H1 (cell line): ENCODE measurements around the gene ZACN. TPM values are rescaled to one million over a fixed set of nuclear protein-coding genes. Genes with fewer than 3 reads are reported as not detected.
A peak's percentile ranks its signal among the peaks of the same experiment; 100 is the strongest.

ENCODE experiments used
- CTCF ChIA-PET: fragments of 300-600 bp; sonication (Branson Sonifier 250); formaldehyde crosslinking; loops from one replicate; lab custom pipeline; 2021; ENCODE audit not compliant: partially characterized antibody; lab: Charles Lee
- POLR2A ChIA-PET: fragments of 300-600 bp; sonication (Branson Sonifier 250); formaldehyde crosslinking; loops from one replicate; lab custom pipeline; 2021; ENCODE audit warnings: inconsistent platforms; ENCODE audit not compliant: partially characterized antibody; lab: Charles Lee
- DNase-seq, 2 experiments: peaks; one replicate each; pipeline versions ENCODE4 v3.0.0 to v3.0.0-alpha.2; 2010 to 2022; ENCODE audit warnings: low spot score in 2 of 2, low read depth in 1 of 2, mixed read lengths in 1 of 2
- FAIRE-seq: peaks from 2 replicates; lab custom pipeline; 2011; peaks lifted over from hg19 to GRCh38; lab: Jason Lieb, UNC
- H2AFZ ChIP-seq: 2 replicates; pipeline ENCODE4 v1.8.1; 2012; ENCODE audit warnings: low read length, inconsistent platforms
- H2AK5ac ChIP-seq: 2 replicates; pipeline ENCODE4 v1.6.1; 2013; ENCODE audit warnings: low read depth, low read length
- H2BK120ac ChIP-seq: replicated peaks from 2 replicates; pipeline ENCODE3; 2013; ENCODE audit warnings: low read depth, low read length, inconsistent platforms
- H2BK12ac ChIP-seq: 2 replicates; pipeline ENCODE4 v1.6.1; 2013; ENCODE audit warnings: low read depth, low read length
- H2BK15ac ChIP-seq: 2 replicates; pipeline ENCODE4 v1.6.1; 2013; ENCODE audit warnings: low read length
- H2BK20ac ChIP-seq: 2 replicates; pipeline ENCODE4 v1.6.1; 2013; ENCODE audit warnings: low read length
- H2BK5ac ChIP-seq: 2 replicates; pipeline ENCODE4 v1.6.1; 2013; ENCODE audit warnings: low read depth, low read length
- H3K14ac ChIP-seq: 2 replicates; pipeline ENCODE4 v1.6.1; 2013; ENCODE audit warnings: inconsistent platforms; ENCODE audit not compliant: insufficient read length
- H3K18ac ChIP-seq: 2 replicates; pipeline ENCODE4 v1.6.1; 2013; ENCODE audit warnings: low read length; ENCODE audit errors: extremely low read depth
- H3K23ac ChIP-seq: 2 replicates; pipeline ENCODE4 v1.6.1; 2013; ENCODE audit warnings: inconsistent platforms; ENCODE audit not compliant: insufficient read length
- H3K23me2 ChIP-seq: 2 replicates; pipeline ENCODE4 v1.6.1; 2013; ENCODE audit warnings: low read depth, low read length
- H3K27ac ChIP-seq: 2 replicates; pipeline ENCODE4 v1.6.1; 2011; ENCODE audit warnings: low read depth, low read length, inconsistent platforms
- H3K27me3 ChIP-seq, 4 experiments: replicated peaks in 1 of 4; 1 replicate in 1 of 4; 2 replicates in 3 of 4; pipeline versions ENCODE4 v1.6.1 to v1.8.1; 2011 to 2013; ENCODE audit warnings: low read length in 3 of 4, mild to moderate bottlenecking in 3 of 4, inconsistent platforms in 2 of 4, mixed read lengths in 2 of 4, moderate library complexity in 1 of 4; ENCODE audit not compliant: control insufficient read depth in 3 of 4, insufficient read depth in 3 of 4; ENCODE audit errors: extremely low read depth in 1 of 4
- H3K36me3 ChIP-seq, 4 experiments: 2 replicates each; pipeline versions ENCODE4 v1.6.1 to v1.8.1; 2011 to 2013; ENCODE audit warnings: mild to moderate bottlenecking in 4 of 4, low read length in 3 of 4, moderate library complexity in 2 of 4, control low read depth in 1 of 4, inconsistent platforms in 1 of 4; ENCODE audit not compliant: insufficient read depth in 4 of 4, control insufficient read depth in 2 of 4
- H3K4ac ChIP-seq: replicated peaks from 2 replicates; pipeline ENCODE3; 2013; ENCODE audit warnings: low read length, low read depth, mixed read lengths, inconsistent platforms; ENCODE audit not compliant: insufficient read length
- H3K4me1 ChIP-seq, 4 experiments: replicated peaks in 1 of 4; 1 replicate in 1 of 4; 2 replicates in 3 of 4; pipeline versions ENCODE4 v1.6.1 to v1.8.1; 2011 to 2013; ENCODE audit warnings: low read length in 3 of 4, inconsistent platforms in 2 of 4, mixed read lengths in 1 of 4; ENCODE audit not compliant: insufficient read depth in 4 of 4, control insufficient read depth in 3 of 4
- H3K4me2 ChIP-seq, 2 experiments: 2 replicates each; pipeline versions ENCODE4 v1.6.1 to v1.8.1; 2011 to 2013; ENCODE audit warnings: low read depth in 2 of 2, low read length in 2 of 2, control low read depth in 1 of 2, inconsistent platforms in 1 of 2, mild to moderate bottlenecking in 1 of 2; ENCODE audit not compliant: insufficient read depth in 1 of 2
- H3K4me3 ChIP-seq, 4 experiments: fragments of 200-600, 300-600 bp in 1 of 4; sonication (generic), shearing (Covaris generic), sonication (Bioruptor Twin) in 1 of 4; 2 replicates each; pipeline versions ENCODE4 v1.5.1 to v1.8.1; 2011 to 2016; ENCODE audit warnings: low read length in 4 of 4, low read depth in 3 of 4, control low read depth in 2 of 4, inconsistent platforms in 2 of 4, mild to moderate bottlenecking in 2 of 4, mixed read lengths in 1 of 4, moderate library complexity in 1 of 4; ENCODE audit not compliant: insufficient read depth in 2 of 4; ENCODE audit errors: extremely low read depth in 1 of 4
- H3K56ac ChIP-seq: replicated peaks from 2 replicates; pipeline ENCODE3; 2013; ENCODE audit warnings: low read depth, mild to moderate bottlenecking, mixed read lengths, low read length, inconsistent platforms; ENCODE audit not compliant: insufficient read length
- H3K79me1 ChIP-seq: 2 replicates; pipeline ENCODE4 v1.6.1; 2013; ENCODE audit warnings: low read depth, low read length, control low read depth
- H3K79me2 ChIP-seq, 2 experiments: 2 replicates each; pipeline versions ENCODE4 v1.6.1 to v1.8.1; 2012 to 2013; ENCODE audit warnings: low read length in 2 of 2, mild to moderate bottlenecking in 2 of 2, inconsistent platforms in 1 of 2; ENCODE audit not compliant: insufficient read depth in 2 of 2, control insufficient read depth in 1 of 2
- H3K9ac ChIP-seq, 4 experiments: replicated peaks in 1 of 4; 1 replicate in 1 of 4; 2 replicates in 3 of 4; pipeline versions ENCODE4 v1.6.1 to v1.8.1; 2011 to 2013; ENCODE audit warnings: low read depth in 3 of 4, low read length in 3 of 4, control low read depth in 2 of 4, mild to moderate bottlenecking in 2 of 4, moderate library complexity in 2 of 4, inconsistent platforms in 1 of 4; ENCODE audit errors: extremely low read depth in 1 of 4
- H3K9me3 ChIP-seq, 2 experiments: 2 replicates each; pipeline versions ENCODE4 v1.6.1 to v1.8.1; 2012 to 2013; ENCODE audit warnings: mild to moderate bottlenecking in 2 of 2, moderate library complexity in 2 of 2, control low read depth in 1 of 2, inconsistent platforms in 1 of 2, low read depth in 1 of 2, low read length in 1 of 2, mixed read lengths in 1 of 2; ENCODE audit not compliant: insufficient read depth in 2 of 2
- H4K20me1 ChIP-seq, 2 experiments: replicated peaks in 1 of 2; 2 replicates each; pipeline versions ENCODE3 to v1.8.1; 2011 to 2013; ENCODE audit warnings: inconsistent platforms in 2 of 2, low read length in 2 of 2, mild to moderate bottlenecking in 1 of 2; ENCODE audit not compliant: insufficient read depth in 2 of 2, control insufficient read depth in 1 of 2
- H4K5ac ChIP-seq: 2 replicates; pipeline ENCODE4 v1.6.1; 2013; ENCODE audit warnings: low read length, low read depth, mixed read lengths, inconsistent platforms; ENCODE audit not compliant: insufficient read length
- H4K8ac ChIP-seq: 2 replicates; pipeline ENCODE4 v1.8.0; 2013; ENCODE audit warnings: mild to moderate bottlenecking, moderate library complexity, low read length, inconsistent platforms; ENCODE audit not compliant: insufficient read depth; ENCODE audit errors: extremely low read depth
- H4K91ac ChIP-seq: replicated peaks from 2 replicates; pipeline ENCODE3; 2013; ENCODE audit warnings: low read length, mixed read lengths, inconsistent platforms; ENCODE audit not compliant: insufficient read length
- CBX8 ChIP-seq: fragments of 300-800, 300-1000 bp; sonication (generic); IDR thresholded peaks from 2 replicates; pipeline ENCODE4 v1.7.1; 2016; ENCODE audit warnings: low read depth, low read length, borderline replicate concordance
- CEBPB ChIP-seq: IDR thresholded peaks from 2 replicates; pipeline ENCODE4 v1.6.1; 2012; ENCODE audit warnings: low read depth, low read length
- GABPA ChIP-seq: IDR thresholded peaks from 2 replicates; pipeline ENCODE4 v1.6.1; 2011; ENCODE audit warnings: mild to moderate bottlenecking, low read length, moderate library complexity, borderline replicate concordance; ENCODE audit not compliant: insufficient read depth
- NRF1 ChIP-seq: IDR thresholded peaks from 2 replicates; pipeline ENCODE4 v1.6.1; 2011; ENCODE audit warnings: mild to moderate bottlenecking, low read depth, low read length, improper control_type of control experiment
- SP1 ChIP-seq: IDR thresholded peaks from 2 replicates; pipeline ENCODE4 v1.6.1; 2011; ENCODE audit warnings: low read depth, low read length
- SUZ12 ChIP-seq: fragments of 200-600 bp; sonication (generic); IDR thresholded peaks from 2 replicates; pipeline ENCODE4 v1.6.1; 2012; ENCODE audit warnings: mild to moderate bottlenecking, inconsistent platforms, low read length, moderate library complexity, mixed read lengths
- YY1 ChIP-seq: IDR thresholded peaks from 2 replicates; pipeline ENCODE4 v1.6.1; 2011; ENCODE audit warnings: low read depth, mild to moderate bottlenecking, low read length
- ZNF274 ChIP-seq: IDR thresholded peaks from 2 replicates; pipeline ENCODE4 v1.7.0; 2012; ENCODE audit warnings: low read length, borderline replicate concordance; ENCODE audit errors: extremely low read depth
- WGBS, 2 experiments: shearing (Covaris generic) in 1 of 2; methylation state at CpG; one replicate each; pipeline versions ENCODE4 v1.1.6 to v1.1.7; 2013 to 2015; ENCODE audit warnings: low lambda C conversion rate in 2 of 2, mixed read lengths in 2 of 2, inconsistent platforms in 1 of 2, low coverage in 1 of 2, missing lambda C conversion rate in 1 of 2; ENCODE audit not compliant: insufficient replicate concordance in 2 of 2, insufficient coverage in 1 of 2, insufficient read length in 1 of 2; ENCODE audit errors: extremely low coverage in 1 of 2, missing lambda C conversion rate in 1 of 2; 5-methylcytosine and 5-hydroxymethylcytosine counted together
- polyA plus RNA-seq, 7 experiments: library from polyadenylated mRNA; depleted of rRNA in 3 of 7; stranded (reverse) in 5 of 7; unstranded in 2 of 7; fragments of >200 nt in 5 of 7; fragments of 200-250 nt in 2 of 7; gene quantifications; 1 replicate in 5 of 7; 2 replicates in 1 of 7; 4 replicates in 1 of 7; pipeline versions ENCODE4 v1.2.1 to v1.2.3, GENCODE V29; 2011 to 2013; ENCODE audit warnings: missing spikeins in 2 of 7, mixed read lengths in 2 of 7
- total RNA-seq: library from RNA; stranded (reverse); fragmentation: NEBNext Ultra II Directional; extraction: Animal tissue kit (Norgen Biotek cat#: 25700); gene quantifications from 2 replicates; pipeline ENCODE4 v1.2.1, GENCODE V29; 2021
- TF ChIP-seq, protein P1 (sequence below): IDR thresholded peaks from 2 replicates; pipeline ENCODE4 v1.6.1; 2012; ENCODE audit warnings: inconsistent platforms

Gene ZACN
- total and polyA plus RNA-seq, 2 of the 8 experiments (the other 6 are each of a cell fraction or from before 2014, with no cell fraction given): 0.26 TPM; not detected in 1

DNA sequence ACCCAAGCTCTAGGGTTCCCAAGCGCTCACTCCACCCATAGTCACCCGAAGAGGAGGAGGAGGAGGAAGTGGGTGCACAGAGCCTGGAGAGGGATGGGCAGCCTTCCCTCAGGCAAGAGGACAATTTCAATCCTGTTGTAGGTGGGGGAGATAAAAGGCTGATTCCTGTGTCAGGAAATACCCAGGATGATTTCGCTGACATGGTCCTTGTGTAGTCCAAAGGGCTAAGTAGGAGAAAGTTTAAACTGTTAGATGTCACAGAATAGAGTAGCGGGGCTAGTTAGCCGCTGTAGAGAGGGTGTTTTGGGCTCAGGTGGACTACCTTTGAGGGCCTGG, 25.9 kb downstream of the ZACN start:
- Histone ChIP-seq H3K23ac (no peak overlapping the region), H2BK12ac (0 out of 2 replicates have a peak overlapping the region, but pooled peaks have one; percentile 11), H3K14ac (no peak overlapping the region), H3K79me1 (peaks cover 8% of the 10 kb centered on the region), H3K18ac (no peak overlapping the region), H4K91ac (peak overlapping the region; percentile 15), H3K27me3 (no peaks in the 10 kb centered on the region), H2BK5ac (peak overlapping the region; percentile 22; the same call in 1 of the 2 replicates), H2AK5ac (no peak overlapping the region), H3K23me2 (peaks cover 9% of the 10 kb centered on the region; the same call in 1 of the 2 replicates), H3K56ac (no peak overlapping the region), H3K4ac (no peak overlapping the region), H4K20me1 (no peaks in the 10 kb centered on the region), H3K9ac (no peak overlapping the region), H2BK20ac (peak overlapping the region; percentile 66), H3K4me3 (no peak overlapping the region), H3K9me3 (no peaks in the 10 kb centered on the region), H2BK120ac (no peak overlapping the region), H3K4me2 (no peak overlapping the region; a peak in 1 of 4 replicates), H2AFZ (no peak overlapping the region), H4K5ac (no peak overlapping the region), H4K8ac (no peak overlapping the region), H3K36me3 (peaks cover 8 to 18% (median 9%) of the 10 kb centered on the region in 4 experiments), H3K79me2 (peaks cover 5 to 8% of the 10 kb centered on the region in 2 experiments; a peak in 3 of 4 replicates), H2BK15ac (peak overlapping the region; percentile 92; the same call in 1 of the 2 replicates), H3K4me1 (peaks cover 6 to 16% (median 9%) of the 10 kb centered on the region in 4 experiments; a peak in 6 of 7 replicates), H3K27ac (no peak overlapping the region)
- POLR2A ChIA-PET: interaction anchor here (0.6 to 4.6 kb wide), 6 partner anchors 9 to 552 kb away, joined by 3 to 23 read pairs (median 4); partner anchors contain the start of genes GALR2, SRP68 and ZACN
- FAIRE-seq (no peak), DNase-seq (no peak)
- TF ChIP-seq ZNF274: no peak
- TF ChIP-seq SUZ12: no peak
- no peak for TF ChIP-seq NRF1
- TF ChIP-seq CBX8: no peak
- TF ChIP-seq, protein P1, sequence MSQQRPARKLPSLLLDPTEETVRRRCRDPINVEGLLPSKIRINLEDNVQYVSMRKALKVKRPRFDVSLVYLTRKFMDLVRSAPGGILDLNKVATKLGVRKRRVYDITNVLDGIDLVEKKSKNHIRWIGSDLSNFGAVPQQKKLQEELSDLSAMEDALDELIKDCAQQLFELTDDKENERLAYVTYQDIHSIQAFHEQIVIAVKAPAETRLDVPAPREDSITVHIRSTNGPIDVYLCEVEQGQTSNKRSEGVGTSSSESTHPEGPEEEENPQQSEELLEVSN: no peak
- TF ChIP-seq SP1: no peak
- TF ChIP-seq GABPA: no peak
- no peak for TF ChIP-seq CEBPB
- no peak for TF ChIP-seq YY1
- 81% methylated on average over 5 of the region's 5 CpGs; no CpG with 5 or more reads in 1 of the 2 experiments for WGBS, 2 experiments
- CTCF ChIA-PET: interaction anchor here (1.0 to 41.5 kb wide), 6 partner anchors 10 to 280 kb away, joined by 3 to 778 read pairs (median 8); partner anchors contain the start of gene FOXJ1
